GM12878 (cell line): ENCODE measurements around the gene TNFAIP3. TPM values are rescaled to one million over a fixed set of nuclear protein-coding genes. Genes with fewer than 3 reads are reported as not detected.

Source experiments
- ASH2L ChIP-seq: fragments of 300-600, 200-600 bp; sonication (generic); IDR thresholded peaks from 2 replicates; pipeline ENCODE4 v1.6.1; 2017; ENCODE audit warnings: low read depth, mild to moderate bottlenecking, borderline replicate concordance
- BRCA1 ChIP-seq: IDR thresholded peaks from 2 replicates; pipeline ENCODE4 v1.6.1; 2011; ENCODE audit warnings: low read depth, low read length, improper control_type of control experiment
- EGR1 ChIP-seq, 2 experiments: IDR thresholded peaks; 1 replicate in 1 of 2; 2 replicates in 1 of 2; pipeline ENCODE4 v1.6.1; 2011 to 2012; ENCODE audit warnings: low read depth in 2 of 2, low read length in 2 of 2, borderline replicate concordance in 1 of 2, mild to moderate bottlenecking in 1 of 2, moderate library complexity in 1 of 2
- JUNB ChIP-seq: IDR thresholded peaks from 2 replicates; pipeline ENCODE4 v1.6.1; 2016; ENCODE audit warnings: antibody characterized with exemption, mild to moderate bottlenecking
- LARP7 ChIP-seq: fragments of 450-650 bp; IDR thresholded peaks from 2 replicates; pipeline ENCODE4 v1.6.1; 2017; ENCODE audit warnings: mild to moderate bottlenecking
- MYC ChIP-seq: IDR thresholded peaks from 2 replicates; pipeline ENCODE4 v1.6.1; 2011; ENCODE audit warnings: mild to moderate bottlenecking, low read length, moderate library complexity, inconsistent platforms; ENCODE audit not compliant: insufficient read depth, insufficient replicate concordance, insufficient read length, severe bottlenecking
- NFYB ChIP-seq: IDR thresholded peaks from 2 replicates; pipeline ENCODE4 v1.6.1; 2011; ENCODE audit warnings: low read depth, mild to moderate bottlenecking, low read length, improper control_type of control experiment, moderate library complexity; ENCODE audit not compliant: insufficient read depth
- PAX8 ChIP-seq: fragments of 450-650 bp; IDR thresholded peaks from 2 replicates; pipeline ENCODE4 v1.6.1; 2017; ENCODE audit warnings: mild to moderate bottlenecking, moderate library complexity
- POLR2AphosphoS5 ChIP-seq: IDR thresholded peaks from 2 replicates; pipeline ENCODE4 v1.6.1; 2011; ENCODE audit warnings: mild to moderate bottlenecking, low read length, inconsistent platforms
- RAD51 ChIP-seq: fragments of 450-650 bp; IDR thresholded peaks from 2 replicates; pipeline ENCODE4 v1.6.1; 2016; ENCODE audit warnings: moderate library complexity, mild to moderate bottlenecking, inconsistent platforms
- SMAD5 ChIP-seq: IDR thresholded peaks from 2 replicates; pipeline ENCODE4 v1.6.1; 2016; ENCODE audit warnings: antibody characterized with exemption, low read depth
- TCF12 ChIP-seq: IDR thresholded peaks from 2 replicates; pipeline ENCODE4 v1.6.1; 2011; ENCODE audit warnings: low read depth, mild to moderate bottlenecking, low read length
- ZBTB33 ChIP-seq: fragments of 450-650 bp; IDR thresholded peaks from 2 replicates; pipeline ENCODE4 v1.6.1; 2017; ENCODE audit warnings: mild to moderate bottlenecking
- polyA plus RNA-seq, 11 experiments: library from polyadenylated mRNA; depleted of rRNA in 4 of 11; unstranded in 6 of 11; stranded (reverse) in 5 of 11; fragments of >200 nt; fragmentation: Nextera tagmentation in 4 of 11; fragmentation: Illumina TruSeq in 1 of 11; extraction: Ambion mirVana in 4 of 11; extraction: Trizol in 1 of 11; gene quantifications; 1 replicate in 1 of 11; 2 replicates in 10 of 11; pipeline versions ENCODE4 v1.2.1 to v1.2.3, GENCODE V29; 2011 to 2016; ENCODE audit warnings: inconsistent platforms in 2 of 11, missing spikeins in 2 of 11, low read depth in 1 of 11
- total RNA-seq, 4 experiments: library from RNA; depleted of rRNA in 3 of 4; stranded (reverse); fragments of >200 nt in 3 of 4; fragmentation: Illumina TruSeq in 1 of 4; extraction: Trizol in 1 of 4; gene quantifications; 2 replicates each; pipeline versions ENCODE4 v1.2.1 to v1.2.3, GENCODE V29; 2013 to 2021
- TF ChIP-seq, protein P1 (sequence below): fragments of 150-350 bp; IDR thresholded peaks from 2 replicates; pipeline ENCODE4 v1.6.1; 2014; ENCODE audit warnings: mild to moderate bottlenecking, low read depth, low read length
- TF ChIP-seq, protein P2 (sequence below): IDR thresholded peaks from 2 replicates; pipeline ENCODE4 v1.6.1; 2012; ENCODE audit warnings: low read depth, low read length, improper control_type of control experiment
- TF ChIP-seq, protein P3 (sequence below): fragments of 450-650 bp; formaldehyde crosslinking; IDR thresholded peaks from 2 replicates; pipeline ENCODE4 v1.4.0; 2020; ENCODE audit warnings: mild to moderate bottlenecking, moderate library complexity
- TF ChIP-seq, protein P4 (sequence below): fragments of 450-650 bp; IDR thresholded peaks from 2 replicates; pipeline ENCODE4 v1.6.1; 2017; ENCODE audit warnings: mild to moderate bottlenecking, moderate library complexity

Gene TNFAIP3
- total and polyA plus RNA-seq, 10 of the 15 experiments (the other 5 are each of a cell fraction or from before 2014, with no cell fraction given): 18.0 to 350 (median 127) TPM

DNA sequence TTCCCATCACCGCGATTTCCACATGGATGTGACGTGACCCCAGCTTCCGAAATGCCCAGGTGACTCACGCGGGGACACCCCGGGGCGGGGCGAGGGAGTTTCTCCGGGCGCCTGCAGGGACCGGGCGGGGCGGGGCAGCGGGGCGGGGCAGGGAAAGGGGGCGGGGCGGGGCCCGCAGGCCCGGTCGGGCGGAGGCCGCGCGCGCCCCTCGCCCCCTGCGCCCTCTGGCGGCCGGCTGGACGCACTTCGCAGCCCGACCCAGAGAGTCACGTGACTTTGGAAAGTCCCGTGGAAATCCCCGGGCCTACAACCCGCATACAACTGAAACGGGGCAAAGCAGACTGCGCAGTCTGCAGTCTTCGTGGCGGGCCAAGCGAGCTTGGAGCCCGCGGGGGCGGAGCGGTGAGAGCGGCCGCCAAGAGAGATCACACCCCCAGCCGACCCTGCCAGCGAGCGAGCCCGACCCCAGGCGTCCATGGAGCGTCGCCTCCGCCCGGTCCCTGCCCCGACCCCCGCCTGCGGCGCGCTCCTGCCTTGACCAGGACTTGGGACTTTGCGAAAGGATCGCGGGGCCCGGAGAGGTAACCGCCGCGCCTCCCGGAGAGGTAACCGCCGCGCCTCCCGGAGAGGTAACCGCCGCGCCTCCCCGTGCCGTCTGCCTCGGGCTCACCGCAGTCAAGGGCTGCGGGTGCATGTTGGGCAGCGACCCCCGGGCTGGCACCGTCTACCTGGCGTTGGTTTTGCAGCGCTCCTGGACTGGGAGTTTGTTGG is at the start of gene TNFAIP3 (continued):
- TF ChIP-seq, protein P1, sequence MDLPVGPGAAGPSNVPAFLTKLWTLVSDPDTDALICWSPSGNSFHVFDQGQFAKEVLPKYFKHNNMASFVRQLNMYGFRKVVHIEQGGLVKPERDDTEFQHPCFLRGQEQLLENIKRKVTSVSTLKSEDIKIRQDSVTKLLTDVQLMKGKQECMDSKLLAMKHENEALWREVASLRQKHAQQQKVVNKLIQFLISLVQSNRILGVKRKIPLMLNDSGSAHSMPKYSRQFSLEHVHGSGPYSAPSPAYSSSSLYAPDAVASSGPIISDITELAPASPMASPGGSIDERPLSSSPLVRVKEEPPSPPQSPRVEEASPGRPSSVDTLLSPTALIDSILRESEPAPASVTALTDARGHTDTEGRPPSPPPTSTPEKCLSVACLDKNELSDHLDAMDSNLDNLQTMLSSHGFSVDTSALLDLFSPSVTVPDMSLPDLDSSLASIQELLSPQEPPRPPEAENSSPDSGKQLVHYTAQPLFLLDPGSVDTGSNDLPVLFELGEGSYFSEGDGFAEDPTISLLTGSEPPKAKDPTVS: no peak
- TF ChIP-seq ASH2L: no peak; the same call in 1 of the 2 replicates
- TF ChIP-seq EGR1 (IDR thresholded peaks at IDR 0.05; ENCODE audit: borderline replicate concordance in 1 of 2, low read depth in 2 of 2, low read length in 2 of 2): peak; percentile 44 to 87
- TF ChIP-seq ZBTB33: no peak
- TF ChIP-seq LARP7: peak; percentile 96
- TF ChIP-seq, protein P2, sequence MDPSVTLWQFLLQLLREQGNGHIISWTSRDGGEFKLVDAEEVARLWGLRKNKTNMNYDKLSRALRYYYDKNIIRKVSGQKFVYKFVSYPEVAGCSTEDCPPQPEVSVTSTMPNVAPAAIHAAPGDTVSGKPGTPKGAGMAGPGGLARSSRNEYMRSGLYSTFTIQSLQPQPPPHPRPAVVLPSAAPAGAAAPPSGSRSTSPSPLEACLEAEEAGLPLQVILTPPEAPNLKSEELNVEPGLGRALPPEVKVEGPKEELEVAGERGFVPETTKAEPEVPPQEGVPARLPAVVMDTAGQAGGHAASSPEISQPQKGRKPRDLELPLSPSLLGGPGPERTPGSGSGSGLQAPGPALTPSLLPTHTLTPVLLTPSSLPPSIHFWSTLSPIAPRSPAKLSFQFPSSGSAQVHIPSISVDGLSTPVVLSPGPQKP: no peak
- TF ChIP-seq JUNB: peak; percentile 74
- peak; percentile 73; the same call in 1 of the 2 replicates for TF ChIP-seq SMAD5
- no peak for TF ChIP-seq PAX8
- TF ChIP-seq, protein P3, sequence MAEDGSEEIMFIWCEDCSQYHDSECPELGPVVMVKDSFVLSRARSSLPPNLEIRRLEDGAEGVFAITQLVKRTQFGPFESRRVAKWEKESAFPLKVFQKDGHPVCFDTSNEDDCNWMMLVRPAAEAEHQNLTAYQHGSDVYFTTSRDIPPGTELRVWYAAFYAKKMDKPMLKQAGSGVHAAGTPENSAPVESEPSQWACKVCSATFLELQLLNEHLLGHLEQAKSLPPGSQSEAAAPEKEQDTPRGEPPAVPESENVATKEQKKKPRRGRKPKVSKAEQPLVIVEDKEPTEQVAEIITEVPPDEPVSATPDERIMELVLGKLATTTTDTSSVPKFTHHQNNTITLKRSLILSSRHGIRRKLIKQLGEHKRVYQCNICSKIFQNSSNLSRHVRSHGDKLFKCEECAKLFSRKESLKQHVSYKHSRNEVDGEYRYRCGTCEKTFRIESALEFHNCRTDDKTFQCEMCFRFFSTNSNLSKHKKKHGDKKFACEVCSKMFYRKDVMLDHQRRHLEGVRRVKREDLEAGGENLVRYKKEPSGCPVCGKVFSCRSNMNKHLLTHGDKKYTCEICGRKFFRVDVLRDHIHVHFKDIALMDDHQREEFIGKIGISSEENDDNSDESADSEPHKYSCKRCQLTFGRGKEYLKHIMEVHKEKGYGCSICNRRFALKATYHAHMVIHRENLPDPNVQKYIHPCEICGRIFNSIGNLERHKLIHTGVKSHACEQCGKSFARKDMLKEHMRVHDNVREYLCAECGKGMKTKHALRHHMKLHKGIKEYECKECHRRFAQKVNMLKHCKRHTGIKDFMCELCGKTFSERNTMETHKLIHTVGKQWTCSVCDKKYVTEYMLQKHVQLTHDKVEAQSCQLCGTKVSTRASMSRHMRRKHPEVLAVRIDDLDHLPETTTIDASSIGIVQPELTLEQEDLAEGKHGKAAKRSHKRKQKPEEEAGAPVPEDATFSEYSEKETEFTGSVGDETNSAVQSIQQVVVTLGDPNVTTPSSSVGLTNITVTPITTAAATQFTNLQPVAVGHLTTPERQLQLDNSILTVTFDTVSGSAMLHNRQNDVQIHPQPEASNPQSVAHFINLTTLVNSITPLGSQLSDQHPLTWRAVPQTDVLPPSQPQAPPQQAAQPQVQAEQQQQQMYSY (CRISPR knock-in tag): peak; percentile 95
- TF ChIP-seq BRCA1: no peak
- TF ChIP-seq RAD51: peak; percentile 99
- TF ChIP-seq NFYB: no peak
- TF ChIP-seq, protein P4, sequence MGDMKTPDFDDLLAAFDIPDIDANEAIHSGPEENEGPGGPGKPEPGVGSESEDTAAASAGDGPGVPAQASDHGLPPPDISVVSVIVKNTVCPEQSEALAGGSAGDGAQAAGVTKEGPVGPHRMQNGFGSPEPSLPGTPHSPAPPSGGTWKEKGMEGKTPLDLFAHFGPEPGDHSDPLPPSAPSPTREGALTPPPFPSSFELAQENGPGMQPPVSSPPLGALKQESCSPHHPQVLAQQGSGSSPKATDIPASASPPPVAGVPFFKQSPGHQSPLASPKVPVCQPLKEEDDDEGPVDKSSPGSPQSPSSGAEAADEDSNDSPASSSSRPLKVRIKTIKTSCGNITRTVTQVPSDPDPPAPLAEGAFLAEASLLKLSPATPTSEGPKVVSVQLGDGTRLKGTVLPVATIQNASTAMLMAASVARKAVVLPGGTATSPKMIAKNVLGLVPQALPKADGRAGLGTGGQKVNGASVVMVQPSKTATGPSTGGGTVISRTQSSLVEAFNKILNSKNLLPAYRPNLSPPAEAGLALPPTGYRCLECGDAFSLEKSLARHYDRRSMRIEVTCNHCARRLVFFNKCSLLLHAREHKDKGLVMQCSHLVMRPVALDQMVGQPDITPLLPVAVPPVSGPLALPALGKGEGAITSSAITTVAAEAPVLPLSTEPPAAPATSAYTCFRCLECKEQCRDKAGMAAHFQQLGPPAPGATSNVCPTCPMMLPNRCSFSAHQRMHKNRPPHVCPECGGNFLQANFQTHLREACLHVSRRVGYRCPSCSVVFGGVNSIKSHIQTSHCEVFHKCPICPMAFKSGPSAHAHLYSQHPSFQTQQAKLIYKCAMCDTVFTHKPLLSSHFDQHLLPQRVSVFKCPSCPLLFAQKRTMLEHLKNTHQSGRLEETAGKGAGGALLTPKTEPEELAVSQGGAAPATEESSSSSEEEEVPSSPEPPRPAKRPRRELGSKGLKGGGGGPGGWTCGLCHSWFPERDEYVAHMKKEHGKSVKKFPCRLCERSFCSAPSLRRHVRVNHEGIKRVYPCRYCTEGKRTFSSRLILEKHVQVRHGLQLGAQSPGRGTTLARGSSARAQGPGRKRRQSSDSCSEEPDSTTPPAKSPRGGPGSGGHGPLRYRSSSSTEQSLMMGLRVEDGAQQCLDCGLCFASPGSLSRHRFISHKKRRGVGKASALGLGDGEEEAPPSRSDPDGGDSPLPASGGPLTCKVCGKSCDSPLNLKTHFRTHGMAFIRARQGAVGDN: peak; percentile 82
- peak; percentile 95 for TF ChIP-seq POLR2AphosphoS5
- TF ChIP-seq TCF12: peak; percentile 72; the same call in 1 of the 2 replicates
- no peak for TF ChIP-seq MYC
